Middle frontal gyrus (tissue), 1 donor: ENCODE results near the gene ATG13.
"Not testable (repeated sequence)": the region's sequence is repeated elsewhere in the genome, so short reads cannot be mapped to it uniquely, and the experiment has no call there.

Experiments used
- DNase-seq: peaks from one replicate; pipeline ENCODE4 v3.0.0-alpha.2; 2015; ENCODE audit warnings: low spot score; ENCODE audit errors: extremely low spot score

Gene ATG13

GRCh38 chr11:46642627-46643335, 25.4 kb downstream of the ATG13 start:
- DNase-seq, result no peak

GRCh38 chr11:46643531-46643930, 26.2 kb downstream of the ATG13 start:
- no peak for DNase-seq

GRCh38 chr11:46643986-46644385, 26.6 kb downstream of the ATG13 start:
- DNase-seq, result no peak

- peak; percentile 64 for DNase-seq
Measured at GRCh38 chr11:46649180-46649738, 31.9 kb downstream of the ATG13 start.

- DNase-seq, result no peak
Measured at GRCh38 chr11:46655631-46656030, 38.3 kb downstream of the ATG13 start.

- no peak for DNase-seq
Measured at GRCh38 chr11:46657186-46657585, 39.8 kb downstream of the ATG13 start.

- no peak for DNase-seq
Measured at GRCh38 chr11:46658259-46658658, 40.9 kb downstream of the ATG13 start.

- no peak for DNase-seq
Measured at GRCh38 chr11:46659908-46660307, 42.6 kb downstream of the ATG13 start.

GRCh38 chr11:46661836-46662235, 44.5 kb downstream of the ATG13 start:
- DNase-seq, result no peak

- no peak for DNase-seq
Measured at GRCh38 chr11:46662366-46662765, 45.0 kb downstream of the ATG13 start.

- DNase-seq, result no peak
Measured at GRCh38 chr11:46663277-46663940, 46.1 kb downstream of the ATG13 start.

- DNase-seq, result no peak
Measured at GRCh38 chr11:46664612-46665011, 47.3 kb downstream of the ATG13 start.

- no peak for DNase-seq
Measured at GRCh38 chr11:46665356-46665755, 48.0 kb downstream of the ATG13 start.

- no peak for DNase-seq
Measured at GRCh38 chr11:46666516-46666915, 49.2 kb downstream of the ATG13 start.

GRCh38 chr11:46667043-46667481, 49.7 kb downstream of the ATG13 start:
- no peak for DNase-seq

GRCh38 chr11:46668480-46669085, 51.2 kb downstream of the ATG13 start:
- DNase-seq, result no peak

- DNase-seq, result no peak
Measured at GRCh38 chr11:46669711-46670139, 52.4 kb downstream of the ATG13 start.

GRCh38 chr11:46670521-46670920, 53.2 kb downstream of the ATG13 start:
- DNase-seq, result not testable (repeated sequence)

GRCh38 chr11:46671958-46672315, 54.6 kb downstream of the ATG13 start:
- DNase-seq, result no peak

GRCh38 chr11:46672381-46672839, 55.1 kb downstream of the ATG13 start:
- no peak for DNase-seq

- no peak for DNase-seq
Measured at GRCh38 chr11:46673713-46674462, 56.5 kb downstream of the ATG13 start.
